Measurements from ENCODE around the gene GPR160. TPM values are rescaled to one million over a fixed set of nuclear protein-coding genes. Genes with fewer than 3 reads are reported as not detected.

The GPR160 gene
- total RNA-seq, 1 experiment from 2014 or later, result 9.9 TPM

GRCh38 chr3:170007031-170007663 lies 30.6 kb upstream of the GPR160 start:
- no peak for DNase-seq (ENCODE audit: low read depth, low spot score)
- no peak overlapping the region for H3K4me2 ChIP-seq (ENCODE audit: low read length)

GRCh38 chr3:170010498-170010897 lies 27.3 kb upstream of the GPR160 start:
- no peaks in the 10 kb centered on the region for H4K20me1 ChIP-seq (ENCODE audit: insufficient read depth)
- no peak for ATAC-seq
- H3K36me3 ChIP-seq (ENCODE audit: control insufficient read depth in 1 of 2, insufficient read depth in 2 of 2, low read length in 2 of 2), result no peaks in the 10 kb centered on the region
- no peaks in the 10 kb centered on the region for H3K79me2 ChIP-seq (ENCODE audit: insufficient read depth, low read length)
- no peak overlapping the region for H3K4me2 ChIP-seq (ENCODE audit: low read length)
- H3K27ac ChIP-seq (ENCODE audit: low read depth, low read length), result no peak overlapping the region
- intact Hi-C loops (cut with micrococcal nuclease), result no loop called here
- no peaks in the 10 kb centered on the region for H3K9me2 ChIP-seq (ENCODE audit: insufficient read depth)
- H3K9me3 ChIP-seq (ENCODE audit: control insufficient read depth in 1 of 2, insufficient read depth in 1 of 2, low read depth in 1 of 2, low read length in 2 of 2), result no peaks in the 10 kb centered on the region
- ChIA-PET CTCF (no interaction called here), RAD21 (ENCODE audit: low non-redundant PET in 1 of 2, low total read pairs in 2 of 2, uncharacterized antibody in 2 of 2, unreplicated experiment in 2 of 2) (no interaction called here), POLR2A (no interaction called here)
- no peak overlapping the region for H3K9ac ChIP-seq (ENCODE audit: low read length)
- H3K4me1 ChIP-seq (ENCODE audit: control insufficient read depth in 1 of 2, insufficient read depth in 2 of 2, low read length in 2 of 2), result no peaks in the 10 kb centered on the region
- H3K4me3 ChIP-seq (replicated peaks in 1 of 2; ENCODE audit: low read depth in 1 of 2, low read length in 2 of 2), result no peak overlapping the region
- no peak overlapping the region for H2AFZ ChIP-seq (ENCODE audit: low read depth, low read length, poor library complexity, severe bottlenecking)
- no TSS peak for BruUV-seq (replicated peaks)
- TF ChIP-seq EGR1 (IDR thresholded peaks at IDR 0.05; ENCODE audit: low read depth) (no peak), SRF (IDR thresholded peaks at IDR 0.05; ENCODE audit: low read depth) (no peak), ATF3 (IDR thresholded peaks at IDR 0.05) (no peak), ELF1 (IDR thresholded peaks at IDR 0.05; ENCODE audit: borderline replicate concordance, low read depth) (no peak)
- H3K27me3 ChIP-seq (ENCODE audit: insufficient read depth, low read length), result no peaks in the 10 kb centered on the region
- DNase-seq (ENCODE audit: low read depth, low spot score), result no peak

More at GRCh38 chr3:170007031-170007663, 30.6 kb upstream of the GPR160 start:
- TF ChIP-seq SIN3A (IDR thresholded peaks at IDR 0.05; ENCODE audit: low read depth) (no peak), EZH2 (IDR thresholded peaks at IDR 0.05) (no peak), MAX (IDR thresholded peaks at IDR 0.05) (no peak), ATF3 (IDR thresholded peaks at IDR 0.05) (no peak), YY1 (IDR thresholded peaks at IDR 0.05; ENCODE audit: extremely low read depth, insufficient replicate concordance, low read depth, low read length) (no peak), CEBPB (IDR thresholded peaks at IDR 0.05; ENCODE audit: low read depth) (no peak), EZH2phosphoT487 (IDR thresholded peaks at IDR 0.05; ENCODE audit: borderline replicate concordance) (no peak), POLR2AphosphoS5 (IDR thresholded peaks at IDR 0.05; ENCODE audit: low read depth, low read length) (no peak), EGR1 (IDR thresholded peaks at IDR 0.05; ENCODE audit: low read depth) (no peak), ZFX (IDR thresholded peaks at IDR 0.05) (no peak), TCF7L2 (IDR thresholded peaks at IDR 0.05; ENCODE audit: borderline replicate concordance, extremely low read depth, insufficient read depth, insufficient read length) (no peak), POLR2A (IDR thresholded peaks at IDR 0.05; ENCODE audit: borderline replicate concordance, extremely low read depth, insufficient read depth, insufficient read length) (no peak), ELF1 (IDR thresholded peaks at IDR 0.05; ENCODE audit: borderline replicate concordance, low read depth) (no peak), RAD21 (IDR thresholded peaks at IDR 0.05; ENCODE audit: low read depth) (no peak), SP1 (IDR thresholded peaks at IDR 0.05; ENCODE audit: low read depth) (no peak)
- H3K9me3 ChIP-seq (ENCODE audit: control insufficient read depth in 1 of 2, insufficient read depth in 1 of 2, low read depth in 1 of 2, low read length in 2 of 2), result no peaks in the 10 kb centered on the region
- no peaks in the 10 kb centered on the region for H4K20me1 ChIP-seq (ENCODE audit: insufficient read depth)
- H3K9ac ChIP-seq (ENCODE audit: low read length), result no peak overlapping the region
- no peaks in the 10 kb centered on the region for H3K79me2 ChIP-seq (ENCODE audit: insufficient read depth, low read length)
- ChIA-PET RAD21 (ENCODE audit: low non-redundant PET in 1 of 2, low total read pairs in 2 of 2, uncharacterized antibody in 2 of 2, unreplicated experiment in 2 of 2) (no interaction called here), POLR2A (no interaction called here), CTCF (no interaction called here)
- no peak overlapping the region for H2AFZ ChIP-seq (ENCODE audit: low read depth, low read length, poor library complexity, severe bottlenecking)
- no peaks in the 10 kb centered on the region for H3K27me3 ChIP-seq (ENCODE audit: insufficient read depth, low read length)
- H3K4me1 ChIP-seq (ENCODE audit: control insufficient read depth in 1 of 2, insufficient read depth in 2 of 2, low read length in 2 of 2), result no peaks in the 10 kb centered on the region
- H3K36me3 ChIP-seq (ENCODE audit: control insufficient read depth in 1 of 2, insufficient read depth in 2 of 2, low read length in 2 of 2), result no peaks in the 10 kb centered on the region
- ATAC-seq, result no peak
- intact Hi-C loops (cut with micrococcal nuclease), result no loop called here
- H3K4me3 ChIP-seq (replicated peaks in 1 of 2; ENCODE audit: low read depth in 1 of 2, low read length in 2 of 2), result no peak overlapping the region
- H3K27ac ChIP-seq (ENCODE audit: low read depth, low read length), result no peak overlapping the region
- no peaks in the 10 kb centered on the region for H3K9me2 ChIP-seq (ENCODE audit: insufficient read depth)
- no TSS peak for BruUV-seq (replicated peaks)
